ENCODE data around the gene RNF157. TPM values are rescaled to one million over a fixed set of nuclear protein-coding genes. Genes with fewer than 3 reads are reported as not detected.

Gene RNF157
- total RNA-seq, 1 donor from 2014 or later, result 8.8 TPM

GRCh38 chr17:76132574-76133338 is 107.5 kb downstream of the RNF157 start:
- TF ChIP-seq CTCF (IDR thresholded peaks at IDR 0.05) (no peak), POLR2AphosphoS5 (IDR thresholded peaks at IDR 0.05; ENCODE audit: insufficient read depth in 1 of 2, low read depth in 1 of 2) (no peak), POLR2A (IDR thresholded peaks at IDR 0.05) (no peak)
- Histone ChIP-seq H3K9me3 (no peaks in the 10 kb centered on the region), H3K27ac (no peak overlapping the region), H3K27me3 (peaks cover 8% of the 10 kb centered on the region), H3K4me3 (no peak overlapping the region), H3K36me3 (no peaks in the 10 kb centered on the region), H3K4me1 (peaks cover 13% of the 10 kb centered on the region)
- no peak for DNase-seq (ENCODE audit: extremely low spot score in 2 of 2)
- intact Hi-C loops (cut with DNase I), result no loop called here

DNA sequence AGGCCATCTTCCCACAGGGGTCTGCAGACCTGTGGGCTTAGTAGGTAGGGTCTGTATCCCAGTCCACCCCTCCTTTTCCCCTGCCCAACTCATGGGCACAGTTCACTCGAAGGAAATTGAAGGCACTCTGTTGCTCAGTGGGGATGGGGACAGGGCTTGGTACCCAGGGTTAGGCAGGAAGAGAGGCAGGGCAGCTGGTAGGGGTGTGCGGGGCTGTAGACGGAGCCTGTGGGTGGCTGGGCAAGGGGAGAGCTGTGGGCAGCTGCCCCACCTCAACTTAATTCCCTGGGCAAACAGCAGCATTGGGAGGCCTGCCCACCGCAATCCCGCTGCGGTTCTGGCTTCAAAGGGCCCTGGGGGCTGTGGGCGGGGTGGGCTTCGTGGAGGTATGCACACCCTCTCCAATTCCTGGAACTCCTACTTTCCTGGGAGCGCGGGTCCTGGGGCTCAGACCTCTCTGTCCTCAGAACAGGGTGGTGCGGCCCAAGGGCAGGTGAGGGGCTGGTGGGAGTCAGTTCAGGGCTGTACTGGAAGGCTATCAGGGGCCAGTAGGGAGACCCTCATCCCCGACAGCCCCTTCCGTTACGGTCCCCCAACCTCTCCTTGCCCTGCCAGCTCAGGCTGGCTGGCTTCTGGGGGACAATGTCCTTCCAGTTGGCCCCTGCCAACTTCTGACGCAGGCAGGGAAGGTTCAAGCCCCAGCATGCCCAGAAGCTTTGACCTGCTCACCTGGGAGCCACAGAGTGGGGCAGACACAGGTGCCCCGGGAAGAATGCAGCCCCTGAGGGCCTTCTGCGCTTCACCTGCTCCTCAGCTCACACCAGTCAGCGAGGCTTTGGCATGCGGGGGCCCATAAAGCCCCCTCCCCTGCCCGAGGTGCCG is 108.4 kb downstream of the RNF157 start:
- no peak overlapping the region for H3K27ac ChIP-seq
- H3K4me3 ChIP-seq, result no peak overlapping the region
- intact Hi-C loops (cut with DNase I), result no loop called here
- H3K36me3 ChIP-seq, result no peaks in the 10 kb centered on the region
- peaks cover 4% of the 10 kb centered on the region for H3K27me3 ChIP-seq
- TF ChIP-seq CTCF (IDR thresholded peaks at IDR 0.05), result no peak
- TF ChIP-seq POLR2A (IDR thresholded peaks at IDR 0.05), result no peak
- TF ChIP-seq POLR2AphosphoS5 (IDR thresholded peaks at IDR 0.05; ENCODE audit: insufficient read depth in 1 of 2, low read depth in 1 of 2), result no peak
- H3K4me1 ChIP-seq, result peaks cover 13% of the 10 kb centered on the region
- DNase-seq (ENCODE audit: extremely low spot score in 2 of 2), result peak in 1 of 2 donors; percentile 74
- H3K9me3 ChIP-seq, result no peaks in the 10 kb centered on the region

DNA sequence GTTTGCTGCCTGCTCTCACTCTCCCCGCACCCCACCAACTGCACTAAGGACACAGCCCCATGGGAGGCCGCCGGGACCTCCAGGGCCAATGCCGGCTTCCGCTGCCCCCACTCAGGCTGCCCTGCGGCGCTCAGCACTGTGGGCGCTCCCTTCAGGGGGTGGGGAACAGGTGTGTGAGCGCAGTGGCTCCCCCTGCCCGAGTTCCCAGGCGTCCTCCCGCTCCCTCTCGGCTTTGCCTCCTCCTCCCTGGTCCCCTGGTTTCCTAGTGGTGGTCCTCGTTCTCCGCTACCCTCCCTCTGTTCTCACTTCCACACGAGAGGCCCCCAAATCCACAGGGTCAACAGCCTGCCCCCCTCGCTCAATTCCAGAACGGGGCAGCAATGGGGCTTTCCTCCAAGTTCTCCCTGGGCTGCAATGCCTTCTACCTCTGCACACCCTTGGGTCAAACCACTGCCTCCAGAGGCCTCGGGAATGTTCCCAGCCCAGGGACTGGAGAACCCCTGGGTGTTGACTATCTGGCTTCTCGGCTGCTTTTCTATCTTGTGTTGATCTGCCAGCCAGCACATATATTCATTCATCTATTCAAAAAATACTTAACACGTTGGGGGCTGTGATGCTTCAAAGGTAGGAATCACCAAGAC is 109.1 kb downstream of the RNF157 start:
- Histone ChIP-seq H3K9me3 (no peaks in the 10 kb centered on the region), H3K36me3 (no peaks in the 10 kb centered on the region), H3K4me3 (no peak overlapping the region), H3K4me1 (peaks cover 13% of the 10 kb centered on the region), H3K27ac (no peak overlapping the region), H3K27me3 (peaks cover 4% of the 10 kb centered on the region)
- intact Hi-C loops (cut with DNase I), result no loop called here
- TF ChIP-seq POLR2A (IDR thresholded peaks at IDR 0.05), result no peak
- TF ChIP-seq POLR2AphosphoS5 (IDR thresholded peaks at IDR 0.05; ENCODE audit: insufficient read depth in 1 of 2, low read depth in 1 of 2), result no peak
- no peak for TF ChIP-seq CTCF (IDR thresholded peaks at IDR 0.05)
- DNase-seq (ENCODE audit: extremely low spot score in 2 of 2), result peak in 1 of 2 donors; percentile 77

DNA sequence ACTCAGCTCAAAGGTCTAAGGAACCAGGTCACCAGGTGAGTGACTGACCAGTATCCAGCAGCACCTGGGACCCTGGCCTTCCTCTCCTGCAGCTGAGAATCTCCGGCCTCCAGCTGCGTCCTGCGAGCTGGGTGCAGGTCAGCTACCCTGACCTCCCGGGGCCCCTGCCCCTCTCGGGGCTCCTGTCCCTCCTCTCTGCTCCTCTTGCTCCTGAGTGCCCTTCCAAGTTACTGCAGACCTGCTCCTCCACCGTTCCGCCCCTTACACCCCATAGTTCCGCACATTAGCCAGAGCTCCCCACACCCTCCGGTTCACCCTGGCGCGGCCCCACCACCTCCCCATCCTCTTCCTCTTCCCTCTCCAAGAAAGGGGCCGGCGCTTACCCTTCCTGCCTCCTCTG is 109.8 kb downstream of the RNF157 start:
- H3K4me1 ChIP-seq, result peaks cover 13% of the 10 kb centered on the region
- TF ChIP-seq CTCF (IDR thresholded peaks at IDR 0.05), result no peak
- TF ChIP-seq POLR2AphosphoS5 (IDR thresholded peaks at IDR 0.05; ENCODE audit: insufficient read depth in 1 of 2, low read depth in 1 of 2), result no peak
- TF ChIP-seq POLR2A (IDR thresholded peaks at IDR 0.05), result no peak
- H3K27me3 ChIP-seq, result peaks cover 4% of the 10 kb centered on the region
- no peak overlapping the region for H3K27ac ChIP-seq
- no peaks in the 10 kb centered on the region for H3K36me3 ChIP-seq
- intact Hi-C loops (cut with DNase I), result no loop called here
- H3K9me3 ChIP-seq, result no peaks in the 10 kb centered on the region
- peak in 1 of 2 donors; percentile 79 for DNase-seq (ENCODE audit: extremely low spot score in 2 of 2)
- no peak overlapping the region for H3K4me3 ChIP-seq
